ENCODE results near the gene PRKAR2A.
"Not testable (repeated sequence)": the region's sequence is repeated elsewhere in the genome, so short reads cannot be mapped to it uniquely, and the experiment has no call there.

PRKAR2A gene

GRCh38 chr3:48723725-48724124 lies 123.9 kb downstream of the PRKAR2A start:
- no peak for DNase-seq

- DNase-seq, result not testable (repeated sequence)
Measured at GRCh38 chr3:48723293-48723692, 124.4 kb downstream of the PRKAR2A start.

DNA sequence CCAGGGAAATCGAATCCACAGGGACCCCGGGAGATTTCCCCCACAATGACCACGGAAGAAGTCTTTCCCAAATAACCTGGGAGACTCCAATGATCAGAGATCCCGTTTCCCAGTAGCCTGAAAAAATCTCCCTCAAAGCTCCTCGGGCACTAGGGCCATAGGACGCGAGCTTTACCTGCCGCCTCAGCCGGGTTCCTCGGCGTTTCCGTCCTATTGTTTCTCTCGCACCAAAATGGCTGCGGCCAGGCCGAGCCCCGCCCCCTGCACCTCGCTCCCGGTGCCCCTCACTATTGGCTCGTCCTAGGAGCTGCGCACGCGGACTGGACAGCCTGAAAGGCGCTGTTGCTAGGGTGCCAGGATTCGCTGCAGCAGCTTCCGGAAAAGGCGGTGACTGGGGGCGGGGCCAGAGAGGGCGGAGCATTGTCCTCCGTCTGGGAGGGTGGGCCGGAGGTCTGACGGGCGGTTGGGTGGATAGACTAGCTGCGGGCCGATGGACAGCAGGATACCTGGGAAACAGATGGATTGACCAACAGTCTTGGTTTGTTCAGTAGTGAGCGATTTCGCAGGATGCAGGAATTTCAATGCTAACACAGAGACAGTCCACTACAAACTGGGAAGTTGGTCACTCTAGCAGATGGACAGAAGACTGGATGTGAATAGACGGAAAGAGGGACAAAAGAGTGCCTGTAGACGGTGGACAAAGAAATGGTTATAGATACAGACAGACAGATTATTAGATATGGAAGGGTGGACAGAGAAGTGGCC lies 130.5 kb downstream of the PRKAR2A start, which contains the start of gene IP6K2:
Gene IP6K2 (minus strand): TSS at position 240 of the 765 bp plus-strand sequence. CDS start 21,930 bp downstream, outside the sequence.
- DNase-seq, result peak; percentile 97

DNA sequence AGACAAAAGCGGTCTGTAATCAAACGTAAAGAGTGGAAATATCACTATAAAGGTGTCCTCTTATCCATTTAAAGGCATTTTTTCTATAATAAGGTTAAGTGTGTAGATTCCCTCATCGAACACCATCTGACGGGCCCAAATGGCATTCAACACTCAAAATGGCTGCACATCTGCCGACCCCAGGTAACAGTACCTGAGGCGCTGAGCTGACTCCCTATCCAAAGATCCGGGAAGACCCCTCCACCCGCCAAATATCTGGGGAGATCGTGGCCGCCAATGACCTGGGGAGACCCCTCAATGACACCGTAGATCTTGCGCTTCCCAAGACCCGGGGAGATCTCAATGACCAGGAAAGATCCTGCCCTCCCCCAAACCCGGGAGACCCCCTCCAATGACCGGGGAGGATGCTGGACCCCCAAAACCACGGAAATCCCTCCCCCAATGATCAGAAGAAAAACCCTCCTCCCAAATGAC lies 131.1 kb downstream of the PRKAR2A start:
- DNase-seq, result peak; percentile 25

GRCh38 chr3:48715174-48715800 lies 132.4 kb downstream of the PRKAR2A start:
- DNase-seq, result no peak

DNA sequence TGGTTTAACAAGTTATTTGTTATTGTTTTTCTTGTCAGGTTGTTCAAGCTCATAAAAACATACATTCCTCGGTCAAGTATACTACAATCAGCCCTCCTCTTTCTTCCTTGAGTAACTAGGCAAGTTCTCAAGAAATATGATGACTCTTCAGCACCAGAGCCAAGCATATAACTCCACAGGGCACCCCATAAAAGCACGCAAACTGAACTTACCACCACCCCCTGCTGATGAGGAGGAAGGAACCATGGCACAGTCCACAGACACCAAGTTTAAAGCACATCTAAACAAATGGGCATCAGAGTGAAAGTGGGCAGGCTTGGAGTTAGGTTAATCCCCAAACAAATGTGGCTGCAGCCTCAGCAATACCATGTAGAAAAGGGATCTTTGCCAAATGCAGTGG lies 135.9 kb downstream of the PRKAR2A start:
- no peak for DNase-seq

DNA sequence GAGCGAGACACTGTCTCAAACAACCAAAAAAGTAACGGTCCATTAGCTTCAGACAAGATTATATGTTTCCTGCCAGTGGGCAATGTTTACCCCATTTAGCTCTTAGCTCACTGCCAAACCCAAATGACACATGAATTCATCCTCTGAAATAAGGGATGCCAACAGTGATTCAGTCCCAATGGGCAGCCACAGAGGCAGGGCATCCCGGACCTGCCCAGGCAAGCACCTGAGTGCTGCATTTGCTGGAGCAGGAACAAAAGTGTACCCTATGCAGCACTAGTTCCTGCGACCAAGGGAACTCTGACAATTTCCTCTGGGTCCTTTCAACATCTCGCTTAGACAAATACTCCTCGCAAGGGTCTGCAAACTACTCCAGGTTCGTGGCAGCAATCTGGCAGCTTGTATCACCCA lies 138.6 kb downstream of the PRKAR2A start:
- DNase-seq, result no peak

DNA sequence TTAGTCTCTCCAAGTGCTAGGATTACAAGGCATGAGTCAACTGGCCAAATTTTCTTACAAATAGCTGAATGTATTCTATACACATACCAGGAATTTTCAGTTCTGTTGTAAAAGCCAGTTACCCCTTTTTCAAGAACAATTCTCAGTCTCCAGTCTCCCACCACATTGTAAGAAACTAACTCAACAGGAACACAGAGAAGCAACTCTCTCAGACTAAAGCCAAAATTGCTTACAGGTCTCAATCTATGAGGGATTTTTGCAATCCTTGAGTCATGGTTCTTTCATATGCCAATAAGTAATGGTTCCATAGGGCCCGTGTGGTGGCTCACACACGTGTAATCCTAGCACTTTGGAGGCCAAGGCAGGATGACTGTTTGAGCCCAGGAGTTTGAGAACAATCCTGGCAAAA lies 139.2 kb downstream of the PRKAR2A start:
- DNase-seq, result no peak

DNA sequence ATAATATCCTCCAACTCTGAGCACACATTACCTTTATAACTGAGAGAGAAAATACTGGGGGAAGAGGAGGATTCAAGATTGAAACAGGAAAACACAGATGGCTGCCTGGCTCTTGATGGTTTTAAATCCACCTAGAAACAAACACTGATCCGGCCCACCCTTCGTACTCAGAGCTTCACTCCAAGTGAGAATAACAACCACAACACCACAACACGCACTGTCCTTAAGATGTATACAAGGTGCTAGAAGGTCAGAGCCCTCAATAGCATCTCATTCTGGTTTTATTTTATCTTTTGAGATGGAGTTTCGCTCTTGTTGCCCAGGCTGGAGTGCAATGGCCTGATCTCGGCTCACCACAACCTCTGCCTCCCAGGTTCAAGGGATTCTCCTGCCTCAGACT lies 140.5 kb downstream of the PRKAR2A start:
- DNase-seq, result no peak

DNA sequence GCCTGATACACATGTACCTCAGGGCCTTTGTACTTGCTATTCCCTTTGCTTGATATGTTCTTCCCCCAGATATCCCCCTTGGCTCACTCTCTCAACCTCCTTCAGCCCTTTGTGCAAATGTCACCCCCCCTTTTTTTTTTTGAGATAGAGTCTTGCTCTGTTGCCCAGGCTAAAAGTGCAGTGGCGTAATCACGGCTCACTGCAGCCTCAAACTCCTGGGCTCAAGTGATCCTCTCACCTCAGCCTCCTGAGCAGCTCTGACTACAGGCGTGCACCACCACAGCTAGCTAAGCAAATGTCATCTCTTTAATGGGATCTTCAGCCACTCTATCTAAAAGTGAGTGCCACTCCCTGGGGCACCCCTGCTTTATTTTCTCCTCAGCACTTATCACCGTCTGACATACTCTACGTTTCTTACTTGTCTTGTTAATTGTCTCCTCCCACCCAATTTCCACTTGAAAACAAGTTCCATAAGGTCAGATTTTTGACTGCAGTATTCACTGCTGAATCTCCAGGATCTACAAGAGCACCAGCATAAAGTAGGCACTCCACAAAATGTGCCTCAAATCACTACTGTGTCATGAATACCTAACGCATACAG lies 145.3 kb downstream of the PRKAR2A start:
- DNase-seq, result no peak

DNA sequence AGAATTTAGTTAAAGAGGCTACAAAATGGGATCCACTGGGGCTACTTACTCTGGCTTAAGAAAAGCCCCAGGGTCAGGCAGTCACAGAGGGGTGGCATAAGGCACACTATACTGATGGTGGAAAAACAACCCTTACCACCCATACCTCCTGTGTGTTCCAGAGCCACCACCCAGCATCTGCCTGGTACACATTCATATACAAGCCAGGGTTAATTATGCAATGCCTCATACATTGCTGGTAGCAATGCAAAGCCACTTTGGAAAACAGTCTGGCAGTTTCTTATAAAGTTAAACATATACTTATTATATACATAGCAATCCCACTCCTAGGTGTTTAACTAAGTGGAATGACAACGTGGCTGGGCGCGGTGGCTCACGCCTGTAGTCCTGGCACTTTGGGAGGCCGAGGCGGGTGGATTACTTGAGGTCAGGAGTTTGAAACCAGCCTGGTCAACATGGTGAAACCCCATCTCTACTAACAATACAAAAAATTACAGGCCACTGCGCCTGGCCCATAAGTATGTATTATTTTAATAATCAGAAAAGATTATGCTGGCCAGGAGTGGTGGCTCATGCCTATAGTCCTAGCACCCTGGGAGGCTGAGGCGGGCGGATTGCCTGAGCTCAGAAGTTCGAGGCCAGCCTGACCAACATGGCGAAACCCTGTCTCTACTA lies 146.8 kb downstream of the PRKAR2A start:
- no peak for DNase-seq

- DNase-seq, result no peak
Measured at GRCh38 chr3:48698891-48699290, 148.8 kb downstream of the PRKAR2A start.

DNA sequence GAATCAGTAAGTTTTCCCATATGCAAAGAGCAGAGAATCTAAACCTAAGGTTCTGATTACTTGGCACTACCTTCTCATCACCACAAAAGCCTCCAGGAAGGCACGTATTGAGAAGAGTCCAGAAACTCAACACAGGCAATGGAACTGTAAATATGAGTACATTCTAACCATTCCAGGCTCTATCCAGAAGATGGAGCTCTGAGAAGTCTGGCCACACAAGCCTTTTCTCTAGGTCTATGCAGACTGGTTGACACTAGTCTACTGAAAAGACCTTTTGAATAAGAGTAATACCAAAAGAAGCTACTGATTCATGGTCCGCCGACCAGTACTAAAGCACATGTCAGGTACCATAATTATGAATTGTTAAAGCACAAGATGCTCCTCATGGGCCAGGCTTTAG lies 149.7 kb downstream of the PRKAR2A start:
- no peak for DNase-seq

DNA sequence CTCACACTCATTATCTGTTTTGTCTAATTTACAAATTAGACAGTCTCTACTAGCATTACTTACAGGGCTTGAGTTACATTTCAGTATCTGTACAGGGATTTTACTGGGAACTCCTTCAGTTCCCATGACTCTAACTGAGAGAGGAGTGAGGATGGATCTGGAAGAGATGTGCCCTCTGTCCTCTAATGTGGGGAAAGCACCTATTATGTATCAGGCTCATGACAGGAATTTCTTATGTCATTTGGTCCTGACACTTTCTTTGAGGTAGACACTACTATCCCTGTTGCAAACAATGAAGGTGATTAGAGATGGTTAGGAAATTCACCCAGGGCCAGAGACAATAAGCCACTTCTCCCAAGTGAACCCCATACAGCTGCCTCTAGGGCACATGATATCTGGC lies 151.1 kb downstream of the PRKAR2A start:
- no peak for DNase-seq

All from central memory CD4-positive, alpha-beta T cell (primary cell).